Gastrocnemius medialis (tissue), 4 donors: ENCODE measurements around the gene ERC1.

Source experiments
- POLR2A ChIP-seq, 2 donors: fragments of 450-650 bp; IDR thresholded peaks; one replicate each; pipeline ENCODE4 v1.6.1; 2017; ENCODE audit warnings: antibody characterized with exemption in 2 of 2, mild to moderate bottlenecking in 2 of 2, moderate library complexity in 2 of 2
- TF ChIP-seq, protein P1 (sequence below), 5 experiments: fragments of 450-650 bp in 3 of 5; fragments of 200-600 bp in 2 of 5; sonication (generic) in 2 of 5; IDR thresholded peaks in 4 of 5; conservative IDR thresholded peaks in 1 of 5; 1 replicate in 4 of 5; 2 replicates in 1 of 5; pipeline ENCODE4 v1.5.1; 2016 to 2019; ENCODE audit warnings: antibody characterized with exemption in 5 of 5, mild to moderate bottlenecking in 3 of 5, moderate library complexity in 3 of 5

DNA sequence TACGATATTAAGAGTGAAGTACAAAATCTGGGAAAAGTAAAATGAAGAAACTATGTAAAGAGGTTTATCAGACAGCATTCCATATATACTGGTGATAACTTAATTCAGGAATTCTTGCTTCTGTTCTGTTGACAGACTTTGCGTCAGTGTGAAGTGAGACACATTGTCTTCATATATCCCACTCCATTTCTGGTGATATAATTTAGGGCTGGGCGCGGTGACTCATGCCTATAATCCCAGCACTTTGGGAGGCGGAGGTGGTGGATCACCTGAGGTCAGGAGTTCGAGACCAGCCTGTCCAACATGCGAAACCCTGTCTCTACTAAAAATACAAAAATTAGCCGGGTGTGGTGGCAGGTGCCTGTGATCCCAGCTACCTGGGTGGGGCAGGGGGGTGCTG is 21.2 kb upstream of the ERC1 start:
- TF ChIP-seq, protein P1, sequence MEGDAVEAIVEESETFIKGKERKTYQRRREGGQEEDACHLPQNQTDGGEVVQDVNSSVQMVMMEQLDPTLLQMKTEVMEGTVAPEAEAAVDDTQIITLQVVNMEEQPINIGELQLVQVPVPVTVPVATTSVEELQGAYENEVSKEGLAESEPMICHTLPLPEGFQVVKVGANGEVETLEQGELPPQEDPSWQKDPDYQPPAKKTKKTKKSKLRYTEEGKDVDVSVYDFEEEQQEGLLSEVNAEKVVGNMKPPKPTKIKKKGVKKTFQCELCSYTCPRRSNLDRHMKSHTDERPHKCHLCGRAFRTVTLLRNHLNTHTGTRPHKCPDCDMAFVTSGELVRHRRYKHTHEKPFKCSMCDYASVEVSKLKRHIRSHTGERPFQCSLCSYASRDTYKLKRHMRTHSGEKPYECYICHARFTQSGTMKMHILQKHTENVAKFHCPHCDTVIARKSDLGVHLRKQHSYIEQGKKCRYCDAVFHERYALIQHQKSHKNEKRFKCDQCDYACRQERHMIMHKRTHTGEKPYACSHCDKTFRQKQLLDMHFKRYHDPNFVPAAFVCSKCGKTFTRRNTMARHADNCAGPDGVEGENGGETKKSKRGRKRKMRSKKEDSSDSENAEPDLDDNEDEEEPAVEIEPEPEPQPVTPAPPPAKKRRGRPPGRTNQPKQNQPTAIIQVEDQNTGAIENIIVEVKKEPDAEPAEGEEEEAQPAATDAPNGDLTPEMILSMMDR (IDR thresholded peaks at IDR 0.05 in 4 of 5, conservative IDR thresholded peaks at IDR 0.05 in 1 of 5), result no peak
- TF ChIP-seq POLR2A (IDR thresholded peaks at IDR 0.05), result no peak
